UCSD-AML1 (cell line): ENCODE results near the gene CYP4F22.
A peak's percentile ranks its signal among the peaks of the same experiment; 100 is the strongest.
"Not testable (repeated sequence)": the region's sequence is repeated elsewhere in the genome, so short reads cannot be mapped to it uniquely, and the experiment has no call there.

ENCODE experiments used
- DNase-seq: peaks from one replicate; lab custom pipeline; 2025; ENCODE audit not compliant: unreplicated experiment; lab: John Stamatoyannopoulos, UW

The CYP4F22 gene

DNA sequence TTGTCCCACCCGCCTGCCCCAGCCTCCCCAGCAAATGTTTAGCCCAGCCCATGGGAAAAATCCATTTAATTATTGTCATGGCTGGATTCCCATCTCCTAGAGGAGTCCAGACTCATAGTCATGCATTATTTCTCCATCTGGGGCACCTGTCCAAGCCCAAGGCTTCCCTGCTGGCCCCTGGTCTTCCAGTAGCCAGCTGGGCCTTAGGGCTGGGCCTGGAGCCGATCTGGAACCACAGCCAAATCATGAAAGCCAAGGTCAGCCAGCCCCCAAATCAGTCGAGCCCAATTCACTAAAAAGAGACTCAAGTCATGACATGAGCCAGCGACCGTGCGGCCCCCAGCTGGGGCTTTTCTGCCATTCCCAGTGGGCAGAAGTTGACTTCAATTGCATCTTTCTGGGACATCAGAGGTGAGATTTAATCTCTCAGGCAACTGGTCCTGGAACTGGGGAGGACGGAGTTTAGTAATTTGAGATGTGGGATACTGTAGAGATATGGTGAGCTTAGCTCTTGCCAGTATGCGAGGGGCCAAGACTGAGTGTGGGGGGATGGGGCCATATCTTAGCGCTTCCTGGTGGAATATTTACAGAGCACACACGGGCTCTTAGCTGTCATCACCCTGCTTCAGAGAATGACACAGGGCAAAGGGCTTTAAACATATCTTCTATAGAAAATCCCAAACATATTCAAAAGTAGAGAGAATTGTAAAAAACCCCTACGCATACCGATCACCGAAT is 19.7 kb upstream of the CYP4F22 start:
- no peak for DNase-seq

DNA sequence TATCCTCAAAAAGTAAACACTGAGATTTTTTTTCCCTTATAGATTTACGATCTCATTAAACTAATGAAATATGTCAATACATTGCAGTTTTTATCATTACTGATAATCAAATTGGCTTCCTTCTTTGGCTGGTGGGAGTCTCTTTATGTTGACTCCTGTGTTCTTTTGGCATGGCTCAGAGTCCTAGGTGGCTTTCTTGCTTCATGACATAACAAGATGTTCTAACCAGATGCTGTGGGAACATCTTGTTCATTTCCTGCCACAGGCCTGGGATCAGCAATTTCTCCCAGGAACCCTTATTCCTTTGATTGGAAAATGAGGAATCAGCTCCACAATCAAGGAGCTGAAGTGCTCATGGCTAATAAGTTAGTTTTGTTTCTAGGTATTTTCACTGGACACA is 13.2 kb upstream of the CYP4F22 start:
- no peak for DNase-seq

DNA sequence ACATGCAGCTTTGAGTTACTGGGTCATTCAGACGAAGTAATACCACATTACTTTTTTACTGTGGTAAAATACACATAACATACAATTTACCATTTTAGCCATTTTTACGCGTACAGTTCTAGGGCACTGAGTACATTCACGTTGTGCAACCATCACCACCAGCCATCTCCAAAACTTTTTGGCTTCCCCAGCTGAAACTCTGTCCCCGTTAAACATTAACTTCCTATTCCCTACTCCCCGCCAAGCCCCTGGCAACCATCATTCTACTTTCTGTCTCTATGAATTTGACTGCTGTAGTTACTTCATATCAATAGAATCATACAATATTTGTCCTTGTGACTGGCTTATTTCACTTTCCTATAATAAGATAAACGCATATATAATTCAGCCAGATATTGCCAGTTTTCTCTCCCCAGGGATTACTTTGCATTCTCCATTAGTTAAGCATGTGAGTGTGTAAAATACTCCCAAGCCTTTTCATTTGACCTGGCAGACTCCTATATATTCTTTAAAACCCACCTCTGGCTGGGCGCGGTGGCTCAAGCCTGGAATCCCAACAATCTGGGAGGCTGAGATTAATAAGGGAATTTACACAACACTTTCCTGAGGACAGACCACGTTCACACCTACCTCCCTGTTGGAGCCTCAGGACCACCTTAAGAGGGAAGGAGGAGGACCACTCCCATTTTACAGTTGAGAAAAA is 10.0 kb upstream of the CYP4F22 start:
- DNase-seq: no peak

DNA sequence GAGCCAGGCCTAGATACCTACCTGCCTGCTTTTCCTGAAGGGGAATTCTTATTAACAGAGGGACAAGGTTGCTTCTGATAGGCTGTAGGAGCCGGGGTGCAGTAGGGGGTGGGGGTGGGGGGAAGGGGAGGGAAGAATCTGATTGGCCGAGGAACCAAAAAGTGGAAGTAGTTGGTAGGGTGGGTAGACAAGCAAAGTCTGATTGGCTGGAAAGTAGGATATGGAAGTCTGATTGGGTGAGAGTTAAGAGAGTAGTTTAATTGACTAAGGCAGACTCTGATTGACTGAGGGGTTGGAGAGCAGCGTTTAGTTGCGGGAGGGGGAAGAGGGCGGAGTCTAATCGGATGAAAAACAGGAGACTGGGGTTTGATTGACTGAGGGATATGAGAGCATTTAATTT is 9.4 kb upstream of the CYP4F22 start:
- no peak for DNase-seq

DNA sequence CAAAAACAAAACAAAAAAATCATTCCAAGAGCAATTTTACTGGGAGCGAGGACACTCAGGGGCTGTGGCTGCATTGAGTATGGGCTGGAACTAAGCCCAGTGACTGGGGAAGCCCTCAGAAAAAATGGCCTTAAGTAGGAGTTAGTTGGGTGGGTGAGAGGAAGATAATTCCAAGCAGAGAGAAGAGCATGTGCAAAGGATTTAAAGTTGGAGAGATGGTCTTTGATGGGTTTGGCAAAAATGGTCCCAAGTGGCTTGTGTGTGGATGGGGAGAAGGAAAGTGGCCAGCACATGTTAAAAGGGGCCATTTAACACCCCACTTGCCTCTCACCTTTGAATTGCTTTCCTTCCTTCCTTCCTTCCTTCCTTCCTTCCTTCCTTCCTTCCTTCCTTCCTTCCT is 6.7 kb upstream of the CYP4F22 start:
- DNase-seq: no peak

DNA sequence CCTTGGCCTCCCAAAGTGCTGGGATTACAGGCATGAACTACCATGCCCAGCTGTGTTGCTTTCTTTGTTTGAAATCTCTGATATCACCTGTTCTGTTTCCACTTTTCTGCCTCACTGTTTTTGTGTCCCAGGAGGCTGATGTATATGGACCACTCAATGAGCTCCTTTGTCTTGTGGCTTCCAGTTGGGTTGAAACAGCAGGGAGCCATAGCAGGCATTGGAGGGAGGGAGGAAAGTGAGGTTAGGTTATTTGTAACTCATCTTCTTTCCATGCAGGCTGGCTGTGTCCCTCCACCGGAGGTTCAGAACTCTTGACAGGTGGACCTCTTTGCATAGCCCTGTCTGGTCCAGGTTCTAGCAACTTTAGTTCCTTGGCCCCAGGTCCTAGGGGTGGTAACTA is 6.1 kb upstream of the CYP4F22 start:
- no peak for DNase-seq

DNA sequence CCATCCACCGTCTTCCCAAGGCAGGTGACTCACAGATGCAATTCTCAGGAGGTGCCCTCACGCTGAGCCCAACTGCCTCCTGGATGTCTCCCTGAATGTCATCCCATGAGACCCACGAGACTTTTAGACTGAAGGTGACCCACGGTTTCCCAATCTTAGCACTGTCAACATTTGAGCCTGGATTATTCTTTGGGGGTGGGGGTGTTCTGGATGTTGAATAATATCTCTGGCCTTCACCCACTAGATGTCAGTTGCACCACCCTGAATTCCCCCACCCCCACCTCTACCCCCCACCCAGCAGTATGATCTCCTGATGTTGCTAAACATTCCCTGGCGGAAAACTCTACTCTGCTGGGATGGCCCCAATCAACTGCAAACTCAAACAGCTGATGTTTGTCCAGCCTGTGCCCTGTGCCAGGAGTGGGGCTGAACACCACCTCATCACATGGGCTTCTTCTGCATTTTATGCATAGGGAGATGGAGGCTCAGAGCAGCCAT is 2.2 kb upstream of the CYP4F22 start:
- DNase-seq: no peak

DNA sequence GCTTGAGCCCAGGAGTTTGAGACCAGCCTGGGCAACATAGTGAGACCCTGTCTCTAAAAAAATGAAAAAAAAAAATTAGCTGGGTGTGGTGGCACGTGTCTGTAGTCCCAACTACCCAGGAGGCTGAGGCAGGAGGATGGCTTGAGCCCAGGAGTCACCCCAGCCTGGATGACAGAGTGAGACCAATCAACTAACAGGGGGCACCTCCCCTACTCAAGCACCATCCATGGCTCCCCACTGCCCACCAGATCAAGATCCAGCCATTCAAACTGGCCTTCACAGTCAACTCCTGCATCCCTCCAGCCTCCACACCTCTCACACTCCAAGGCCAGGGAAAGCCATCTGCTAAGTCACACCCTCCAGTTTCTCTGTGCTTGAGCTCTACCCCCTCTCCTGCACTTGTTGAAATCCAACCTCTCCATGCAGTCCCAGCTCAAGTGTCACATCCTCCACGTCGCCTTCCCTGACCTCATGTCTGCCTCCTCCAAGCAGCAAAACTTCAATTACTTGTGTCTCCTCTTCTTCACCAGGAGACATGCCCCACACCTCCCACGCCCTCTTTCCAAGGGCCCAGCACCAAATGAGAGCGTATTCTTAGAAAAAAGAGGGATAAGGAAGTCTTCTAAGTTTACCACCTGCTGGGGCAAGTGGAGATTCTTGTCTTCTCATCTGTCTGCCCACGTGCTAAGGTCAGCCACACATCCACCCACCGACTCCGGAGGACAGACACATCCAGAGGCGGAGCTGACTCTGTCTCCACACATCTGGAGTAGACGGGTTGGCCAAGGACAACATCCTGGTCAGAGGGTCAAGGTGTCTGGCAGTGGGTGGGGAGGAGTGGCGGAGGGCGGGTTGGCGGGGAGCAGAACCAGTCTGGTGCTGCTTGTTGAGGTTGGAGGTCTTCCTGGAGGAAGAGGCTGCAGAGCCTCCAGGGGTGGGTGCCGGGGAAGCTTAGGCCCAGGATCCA is 974 bp upstream of the CYP4F22 start:
- no peak for DNase-seq

DNA sequence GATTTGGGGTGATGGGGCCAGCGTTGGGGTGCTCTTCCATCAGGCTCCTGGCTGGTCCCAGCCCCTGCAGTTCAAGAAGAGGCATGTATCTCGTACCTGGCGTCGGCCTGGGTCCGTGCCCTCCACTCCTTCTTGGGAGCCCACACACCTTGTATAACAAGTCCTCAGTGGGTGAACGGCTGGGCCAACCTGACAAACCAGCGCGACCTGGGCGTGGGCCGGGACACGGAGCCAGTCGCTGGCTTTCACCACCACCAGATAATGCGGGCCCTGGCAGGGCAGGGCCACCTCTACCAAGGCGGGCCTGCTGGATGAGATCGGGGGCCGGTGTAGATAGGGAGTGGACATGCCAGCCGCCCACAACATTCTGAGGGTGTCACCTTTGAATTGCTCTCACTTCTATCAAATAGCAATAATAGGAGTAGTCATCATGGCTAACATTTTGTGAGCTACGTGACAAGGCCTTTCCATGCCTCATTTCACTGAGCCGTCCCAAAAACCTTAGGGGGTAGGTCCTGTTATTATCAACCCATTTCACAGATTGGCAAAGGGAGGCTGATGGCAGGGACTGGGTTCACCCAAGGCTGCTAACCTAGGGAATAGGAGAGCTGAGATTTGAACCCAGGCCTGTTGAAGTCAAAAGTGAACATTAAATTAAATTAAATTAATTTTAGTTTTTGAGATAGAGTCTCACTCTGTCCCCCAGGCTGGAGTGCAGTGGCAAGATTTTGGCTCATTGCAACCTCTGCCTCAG is 3.5 kb downstream of the CYP4F22 start:
- DNase-seq: no peak

DNA sequence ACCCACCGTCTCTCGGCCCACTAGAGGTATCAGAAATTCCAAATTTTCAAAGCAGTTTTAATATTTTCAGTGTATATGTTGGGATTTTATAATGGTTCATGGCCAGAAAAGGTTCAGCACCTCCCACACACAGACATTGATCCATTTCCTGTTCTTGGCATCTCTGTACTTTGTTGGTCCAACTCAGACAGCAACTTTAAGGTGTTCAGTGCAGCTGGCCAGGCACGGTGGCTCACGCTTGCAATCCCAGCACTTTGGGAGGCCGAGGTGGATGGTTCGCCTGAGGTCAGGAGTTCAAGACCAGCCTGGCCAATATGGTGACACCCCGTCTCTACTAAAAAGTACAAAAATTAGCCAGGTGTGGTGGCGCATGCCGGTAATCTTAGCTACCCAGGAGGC is 6.9 kb downstream of the CYP4F22 start:
- DNase-seq: not testable (repeated sequence)

DNA sequence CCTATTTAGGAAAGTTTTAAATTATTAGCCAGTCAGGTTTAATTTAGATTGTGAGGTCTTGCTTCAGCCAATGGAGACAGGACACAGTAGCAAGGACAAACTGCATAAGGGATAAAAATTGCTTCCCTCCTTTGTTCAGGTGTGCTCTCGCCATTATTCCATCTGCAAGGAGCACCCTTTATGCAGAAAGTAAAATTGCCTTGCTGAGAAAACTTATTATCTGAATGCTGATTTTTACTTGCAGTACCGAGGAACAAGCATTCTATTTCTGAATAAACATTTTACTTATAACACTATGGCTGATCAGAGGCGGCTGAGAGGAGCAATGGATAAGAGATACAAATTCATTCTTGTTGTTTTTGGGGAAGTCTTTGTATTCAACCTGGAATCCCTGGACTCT is 8.0 kb downstream of the CYP4F22 start:
- DNase-seq: no peak

DNA sequence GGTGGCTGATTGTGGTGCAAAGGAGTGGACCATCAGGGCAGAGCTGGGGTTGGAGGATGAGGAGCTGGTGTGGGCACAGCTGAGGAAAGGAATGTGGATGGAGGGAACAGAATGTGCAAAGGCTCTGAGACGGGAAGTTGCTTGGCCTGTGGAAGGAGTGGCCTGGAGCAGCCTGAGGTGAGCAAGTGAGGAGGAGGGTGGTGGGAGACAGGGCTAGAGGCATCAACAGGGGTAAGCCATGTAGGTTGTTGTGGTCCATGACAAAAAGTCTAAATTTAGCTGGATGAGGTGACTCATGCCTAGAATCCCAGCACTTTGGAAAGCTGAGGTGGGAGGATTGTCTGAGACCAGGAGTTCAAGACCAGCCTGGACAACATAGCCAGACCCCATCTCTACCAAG is 9.5 kb downstream of the CYP4F22 start:
- no peak for DNase-seq

DNA sequence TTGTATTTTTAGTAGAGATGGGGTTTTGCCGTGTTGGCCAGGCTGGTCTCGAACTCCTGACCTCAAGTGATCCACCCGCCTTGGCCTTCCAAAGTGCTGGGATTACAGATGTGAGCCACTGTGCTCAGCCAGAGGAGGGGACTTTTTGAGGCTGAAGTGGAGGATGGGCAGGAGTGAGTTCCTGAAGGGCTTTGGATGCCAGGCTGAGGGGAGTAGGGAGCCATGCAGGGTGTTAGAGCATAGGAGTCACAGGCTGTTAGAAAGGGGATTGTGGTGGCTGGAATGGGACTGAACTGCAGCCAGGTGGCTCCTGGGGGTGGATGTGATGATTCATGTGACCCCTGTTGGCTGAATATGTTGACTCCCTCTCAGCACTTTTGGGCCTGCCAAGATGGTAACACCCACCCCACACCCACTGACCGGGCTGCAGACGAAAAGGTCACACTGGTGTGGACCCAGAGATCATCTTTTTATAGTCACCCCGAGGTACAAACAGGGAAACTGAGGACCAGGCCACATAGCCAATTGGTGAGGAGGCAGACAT is 11.2 kb downstream of the CYP4F22 start:
- no peak for DNase-seq

DNA sequence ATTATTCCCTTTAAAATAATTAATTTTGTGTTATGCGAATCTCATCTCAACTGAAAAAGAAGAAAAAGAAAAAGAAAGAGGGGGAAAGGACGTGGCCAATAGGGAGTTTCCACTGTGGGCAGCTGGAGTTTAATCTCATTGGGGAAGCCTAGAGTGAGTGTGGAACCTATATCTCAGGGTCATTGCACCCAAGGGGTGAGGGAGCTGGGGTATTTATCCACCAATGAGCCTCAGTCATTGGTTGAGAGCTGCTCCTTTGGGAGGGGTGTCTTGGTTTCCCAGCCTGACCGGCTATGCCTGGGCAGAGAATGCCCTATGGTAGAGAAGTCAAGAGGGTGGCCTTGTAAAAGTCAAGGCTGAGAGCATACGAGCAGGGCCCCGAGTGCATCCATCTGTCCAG is 16.5 kb downstream of the CYP4F22 start:
- DNase-seq: no peak

DNA sequence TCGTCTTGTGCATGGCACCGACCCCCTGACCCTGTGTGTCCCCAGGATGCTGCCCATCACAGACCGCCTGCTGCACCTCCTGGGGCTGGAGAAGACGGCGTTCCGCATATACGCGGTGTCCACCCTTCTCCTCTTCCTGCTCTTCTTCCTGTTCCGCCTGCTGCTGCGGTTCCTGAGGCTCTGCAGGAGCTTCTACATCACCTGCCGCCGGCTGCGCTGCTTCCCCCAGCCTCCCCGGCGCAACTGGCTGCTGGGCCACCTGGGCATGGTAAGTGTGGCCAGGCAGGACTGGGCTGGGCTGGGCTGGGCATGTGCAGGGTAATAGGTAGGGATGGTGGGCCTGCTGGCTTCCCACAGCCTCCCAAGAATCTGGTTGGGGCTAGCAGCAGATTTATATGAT is 17.0 kb downstream of the CYP4F22 start:
- no peak for DNase-seq

DNA sequence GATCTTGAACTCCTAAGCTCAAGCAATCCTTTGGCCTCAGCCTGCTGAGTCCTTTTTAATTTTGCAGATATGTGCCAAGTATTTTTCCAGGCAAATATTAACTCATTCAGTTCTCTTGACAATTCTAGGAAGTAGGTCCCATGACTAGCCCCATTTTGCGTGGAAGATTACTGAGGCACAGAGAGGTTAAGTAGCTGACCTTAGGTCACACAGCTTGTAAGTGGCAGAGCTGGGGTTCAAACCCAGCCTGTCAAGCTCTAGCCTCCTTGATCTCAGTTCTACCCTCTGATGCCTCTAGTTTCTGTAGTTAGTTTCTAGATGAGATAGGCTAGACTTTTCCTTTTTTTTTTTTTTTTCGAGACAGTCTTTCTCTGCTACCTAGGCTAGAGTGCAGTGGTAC is 18.1 kb downstream of the CYP4F22 start:
- DNase-seq: no peak

DNA sequence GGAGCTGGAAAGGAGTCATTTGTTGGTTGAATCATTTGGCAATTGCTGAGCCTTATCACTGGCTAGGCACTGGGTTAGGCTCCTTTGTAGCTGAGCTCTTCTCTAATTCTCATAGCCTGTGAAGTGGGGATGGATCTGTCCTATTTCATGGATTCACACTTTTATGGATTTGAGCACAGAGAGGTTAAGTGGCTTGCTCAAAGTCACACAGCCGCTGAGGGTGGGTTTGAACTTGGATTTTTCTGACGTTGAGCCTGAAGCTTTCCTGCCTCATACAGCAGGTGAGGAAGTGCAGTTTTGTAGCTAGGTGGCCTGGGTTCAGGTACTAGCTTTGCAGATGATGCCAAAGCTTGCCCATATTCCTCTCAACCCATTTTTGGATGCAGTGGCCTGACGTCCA is 19.4 kb downstream of the CYP4F22 start:
- no peak for DNase-seq

DNA sequence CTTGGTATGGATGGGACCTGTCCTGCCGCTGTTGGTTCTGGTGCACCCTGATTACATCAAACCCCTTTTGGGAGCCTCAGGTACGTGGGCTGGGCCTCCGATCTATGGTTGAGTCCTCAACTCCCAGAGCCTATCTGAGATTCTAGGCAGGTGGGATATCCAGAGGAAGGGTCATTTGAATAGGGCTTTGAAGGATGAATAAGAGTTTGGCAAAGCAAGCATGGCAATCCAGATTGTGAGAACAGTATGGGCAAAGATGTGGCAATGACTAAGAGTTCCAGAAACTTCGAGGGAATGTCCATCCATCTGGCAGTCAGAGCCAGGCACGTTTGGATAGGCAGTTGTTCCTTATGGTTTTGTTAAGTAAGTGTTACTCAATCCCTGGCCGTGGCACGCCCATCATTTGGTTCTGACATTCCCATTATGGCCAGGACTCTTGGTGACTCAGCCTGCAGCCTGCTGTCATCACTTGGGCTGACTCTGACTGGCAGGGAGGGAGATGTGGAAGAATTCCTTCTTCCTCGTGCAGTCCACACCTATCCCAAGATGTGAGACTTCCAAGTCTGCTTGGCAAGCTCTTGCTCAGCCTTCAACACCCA is 21.5 kb downstream of the CYP4F22 start:
- DNase-seq: no peak

DNA sequence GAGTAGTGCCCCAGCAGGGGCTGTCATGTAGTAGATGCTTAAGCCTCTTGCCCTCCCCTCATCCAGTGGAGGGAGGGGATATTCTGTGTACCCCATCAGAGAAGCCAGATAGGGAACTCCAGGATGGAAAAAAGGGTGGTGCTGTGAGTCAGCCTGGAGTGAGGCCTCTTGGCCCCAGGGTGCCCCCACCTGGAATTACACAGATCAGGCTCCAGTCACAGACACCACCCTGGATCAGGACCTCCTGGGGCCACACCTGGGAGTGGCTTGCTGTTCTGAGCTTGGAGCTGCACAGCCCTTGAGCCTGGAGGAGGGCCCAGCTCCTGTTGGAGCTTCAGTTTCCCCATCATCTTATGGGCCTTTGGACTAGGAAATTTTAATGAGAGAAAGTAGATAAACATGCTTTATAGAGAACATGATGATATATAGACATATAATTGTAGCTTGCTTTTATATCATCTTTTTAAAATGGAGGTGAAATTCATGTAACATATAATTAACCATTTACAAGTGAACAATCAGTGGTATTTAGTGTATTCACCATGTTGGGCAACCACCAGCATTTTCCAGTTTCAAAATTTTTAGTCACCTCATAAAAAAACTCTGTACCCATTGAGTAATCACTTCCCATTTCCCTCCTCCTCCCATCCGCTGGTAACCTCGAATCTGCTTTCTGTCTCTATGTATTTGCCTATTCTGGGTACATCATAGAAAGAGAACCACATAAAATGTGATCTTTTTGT is 24.6 kb downstream of the CYP4F22 start:
- peak; percentile 22 for DNase-seq

DNA sequence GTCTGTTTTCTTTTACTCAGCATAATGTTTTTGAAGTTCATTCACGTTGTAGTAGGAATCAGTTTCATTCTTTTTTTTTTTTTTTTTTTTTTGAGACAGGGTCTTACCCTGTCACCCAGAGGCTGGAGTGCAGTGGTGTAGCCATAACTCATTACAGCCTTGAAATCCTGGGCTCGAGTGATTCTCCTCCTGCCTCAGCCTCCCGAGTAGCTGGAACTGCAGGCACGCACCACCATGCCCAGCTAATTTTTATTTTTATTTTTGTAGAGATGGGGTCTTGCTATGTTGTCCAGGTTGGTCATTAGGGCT is 25.2 kb downstream of the CYP4F22 start:
- DNase-seq: not testable (repeated sequence)
